Measurements from ENCODE around the gene RPP38.

Gene RPP38, protein sequence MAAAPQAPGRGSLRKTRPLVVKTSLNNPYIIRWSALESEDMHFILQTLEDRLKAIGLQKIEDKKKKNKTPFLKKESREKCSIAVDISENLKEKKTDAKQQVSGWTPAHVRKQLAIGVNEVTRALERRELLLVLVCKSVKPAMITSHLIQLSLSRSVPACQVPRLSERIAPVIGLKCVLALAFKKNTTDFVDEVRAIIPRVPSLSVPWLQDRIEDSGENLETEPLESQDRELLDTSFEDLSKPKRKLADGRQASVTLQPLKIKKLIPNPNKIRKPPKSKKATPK

DNA sequence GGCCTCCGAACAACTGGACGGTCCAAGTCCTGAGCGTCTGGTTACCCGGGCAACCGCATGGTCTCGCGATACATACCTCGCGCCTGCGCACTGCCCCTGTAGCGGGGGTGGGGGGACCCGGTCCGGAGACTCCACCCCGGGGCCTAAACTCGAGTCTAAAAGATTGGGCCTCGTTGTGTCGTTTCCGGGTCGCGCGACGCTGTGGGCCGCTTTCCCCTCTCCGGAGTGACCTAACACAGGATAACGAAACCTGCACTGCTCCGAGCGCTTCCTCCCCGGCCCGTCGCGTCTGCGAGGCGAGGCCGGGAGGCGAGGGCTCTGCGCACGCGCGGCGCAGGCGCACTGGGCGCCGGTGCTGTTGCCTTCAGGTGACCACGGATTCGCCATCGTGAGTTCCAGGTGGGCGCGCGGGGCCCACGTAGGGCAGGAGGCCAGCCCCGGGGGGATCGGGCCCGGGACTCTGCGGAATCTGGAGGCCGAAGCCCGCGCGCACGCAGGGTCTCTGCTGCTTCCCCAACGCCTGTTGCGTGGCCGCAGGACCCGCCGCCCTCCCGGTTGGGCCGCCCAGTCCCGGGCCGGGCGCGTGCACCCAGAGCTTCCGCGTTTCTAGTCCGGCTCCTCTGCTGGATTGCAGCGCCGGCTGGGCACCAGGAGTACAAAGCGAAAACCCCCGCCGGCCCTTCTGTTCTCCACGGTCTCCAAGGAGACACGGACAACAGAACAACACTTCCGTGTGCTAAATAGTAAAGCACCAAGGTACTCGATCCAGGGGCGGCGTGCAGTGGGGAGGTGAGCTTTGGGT lies at the start of gene RPP38:
TSS of gene RPP38 (plus strand) at position 345 of the 802 bp plus-strand sequence. CDS start 5,960 bp downstream, outside the sequence.
- DNase-seq: peak; percentile 94

DNA sequence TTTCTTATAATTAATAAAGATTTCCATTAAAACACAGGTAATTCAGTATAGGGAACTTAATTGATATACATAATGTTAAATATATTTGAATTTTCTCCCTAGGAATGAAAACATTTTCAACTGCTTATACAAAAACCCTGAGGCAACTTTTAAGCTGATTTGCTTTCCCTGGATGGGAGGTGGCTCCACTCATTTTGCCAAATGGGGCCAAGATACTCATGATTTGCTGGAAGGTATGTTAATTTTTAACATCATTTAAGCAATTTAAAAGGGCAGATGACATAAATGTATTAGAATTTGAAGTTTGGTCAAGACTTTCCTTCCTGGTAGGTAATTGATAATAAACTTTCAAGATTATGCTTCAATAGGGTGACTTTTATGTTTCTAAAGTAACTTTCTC lies 47.6 kb upstream of the RPP38 start:
- DNase-seq: no peak

DNA sequence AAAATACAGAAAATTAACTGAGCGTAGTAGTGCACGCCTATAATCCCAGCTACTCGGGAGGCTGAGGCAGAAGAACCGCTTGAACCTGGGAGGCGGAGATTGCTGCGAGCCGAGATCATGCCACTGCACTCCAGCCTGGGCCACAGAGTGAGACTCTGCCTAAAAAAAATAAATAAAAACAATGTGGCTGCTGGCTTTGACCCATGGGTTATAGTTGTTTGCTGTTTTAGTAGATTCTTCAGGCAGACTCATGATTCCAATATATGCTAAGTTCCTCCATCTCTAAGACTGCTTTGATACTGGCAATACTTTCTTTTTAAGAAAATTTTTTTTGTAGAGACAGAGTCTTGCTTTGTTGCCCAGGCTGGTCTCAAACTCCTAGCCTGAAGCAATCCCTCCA lies 45.0 kb upstream of the RPP38 start:
- DNase-seq: no peak

DNA sequence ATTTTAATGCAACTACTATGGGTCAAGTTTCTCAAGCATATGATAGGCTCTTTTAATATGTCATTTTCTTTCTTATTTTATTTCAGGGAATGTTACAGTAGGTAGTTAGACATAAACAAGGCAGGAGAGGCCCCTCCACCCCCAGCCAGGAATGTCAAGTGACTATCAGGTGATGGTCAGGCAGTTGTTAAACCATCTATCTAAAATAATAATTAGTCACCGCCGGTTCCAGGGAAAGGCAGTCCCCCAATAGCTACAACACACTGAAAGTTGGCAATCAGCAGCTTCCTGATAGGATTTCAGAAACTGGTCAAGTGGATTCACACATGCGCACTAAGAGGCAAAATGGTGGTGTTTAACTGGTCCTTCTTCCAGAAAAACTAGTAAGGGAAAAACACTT lies 44.1 kb upstream of the RPP38 start:
- DNase-seq: no peak

DNA sequence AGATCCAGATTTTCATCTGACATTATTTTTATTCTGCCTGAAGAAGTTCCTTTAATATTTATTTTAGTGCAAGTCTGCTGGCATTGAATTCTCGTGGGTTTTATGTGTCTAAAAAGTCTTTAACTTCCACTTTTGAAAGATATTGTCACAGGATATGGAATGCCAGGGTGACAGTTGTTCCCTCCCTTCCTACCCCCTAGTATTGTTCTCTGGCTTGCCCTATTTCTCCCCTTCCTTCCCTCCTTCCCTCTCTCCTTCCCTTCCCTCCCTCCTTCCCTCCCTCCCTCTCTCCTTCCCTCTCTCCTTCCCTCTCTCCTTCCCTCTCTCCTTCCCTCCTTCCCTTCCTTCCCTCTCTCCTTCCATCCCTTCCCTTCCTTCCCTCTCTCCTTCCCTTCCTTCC lies 38.5 kb upstream of the RPP38 start:
- no peak for DNase-seq

DNA sequence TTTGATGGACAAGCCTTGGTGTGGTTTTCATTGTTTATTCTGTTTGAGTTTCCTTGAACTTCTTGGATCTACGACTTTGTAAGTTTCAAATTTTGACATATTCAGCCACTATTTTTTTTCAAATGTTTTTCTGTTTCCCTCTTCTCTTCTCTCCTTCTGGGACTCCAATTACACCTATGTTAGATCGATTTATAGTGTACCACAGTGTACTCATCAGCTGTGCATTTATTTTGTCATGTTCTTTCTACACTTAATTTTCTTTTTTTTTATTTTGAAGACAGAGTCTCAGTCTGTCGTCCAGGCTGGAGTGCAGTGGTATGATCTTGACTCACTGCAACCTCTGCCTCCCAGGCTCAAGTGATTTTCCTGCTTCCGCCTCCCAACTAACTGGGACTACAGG lies 37.2 kb upstream of the RPP38 start:
- DNase-seq: no peak

DNA sequence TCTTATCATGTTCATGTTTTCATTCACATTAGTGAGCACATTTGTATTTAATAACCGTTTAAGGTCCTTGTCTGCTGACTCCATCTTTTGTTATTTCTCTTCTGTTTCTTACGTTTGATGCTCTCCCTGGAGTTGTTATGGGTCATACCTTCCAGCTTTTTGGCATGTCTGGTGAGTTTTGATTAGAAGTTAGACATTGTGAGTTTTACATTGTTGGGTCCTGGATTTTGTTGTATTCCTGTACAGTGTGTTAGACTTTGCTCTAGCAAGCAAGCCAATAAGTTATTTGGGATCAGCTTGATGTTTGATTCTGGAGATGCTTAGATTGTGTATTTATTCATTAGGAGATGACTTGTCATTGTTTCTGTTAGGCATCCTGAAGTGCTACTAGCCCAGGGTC lies 36.5 kb upstream of the RPP38 start:
- DNase-seq: no peak

DNA sequence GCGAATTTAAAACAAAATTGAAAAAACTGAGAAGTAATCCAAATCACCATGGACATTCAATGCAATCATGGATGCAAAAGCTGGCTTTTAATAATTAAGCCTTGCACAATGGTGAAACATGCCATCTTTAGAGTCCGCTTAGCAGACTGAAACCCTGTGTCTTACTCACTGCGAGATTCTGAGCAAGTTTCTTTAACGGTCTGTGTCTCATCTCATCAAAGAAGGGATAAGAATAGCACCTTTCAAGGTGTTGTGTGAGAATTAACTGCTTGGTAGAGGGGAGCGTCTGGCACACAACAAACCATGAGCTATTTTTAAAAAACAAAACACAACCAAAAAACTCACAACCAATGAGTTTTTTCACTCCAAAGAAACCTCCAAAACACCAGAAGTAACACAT lies 30.0 kb upstream of the RPP38 start:
- no peak for DNase-seq

DNA sequence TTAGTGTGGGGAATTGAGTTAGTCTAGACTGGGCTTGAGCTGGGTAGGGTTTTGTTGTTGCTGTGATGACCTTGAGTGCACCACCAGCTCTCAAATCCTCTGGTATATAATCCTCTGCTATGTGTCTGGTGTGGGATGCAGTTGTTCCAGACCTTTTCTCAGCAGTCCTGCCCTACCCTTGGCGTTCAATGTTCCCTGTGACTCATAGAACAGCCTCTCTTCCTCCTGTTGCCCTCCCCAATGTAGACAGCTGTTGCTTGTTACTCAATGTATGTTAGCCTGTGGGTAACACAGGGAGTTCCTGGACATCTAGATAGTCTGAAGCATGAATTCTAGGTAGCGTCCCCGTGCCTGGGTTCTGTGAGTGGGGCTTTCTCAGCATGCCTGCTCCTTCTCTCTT lies 28.4 kb upstream of the RPP38 start:
- no peak for DNase-seq

DNA sequence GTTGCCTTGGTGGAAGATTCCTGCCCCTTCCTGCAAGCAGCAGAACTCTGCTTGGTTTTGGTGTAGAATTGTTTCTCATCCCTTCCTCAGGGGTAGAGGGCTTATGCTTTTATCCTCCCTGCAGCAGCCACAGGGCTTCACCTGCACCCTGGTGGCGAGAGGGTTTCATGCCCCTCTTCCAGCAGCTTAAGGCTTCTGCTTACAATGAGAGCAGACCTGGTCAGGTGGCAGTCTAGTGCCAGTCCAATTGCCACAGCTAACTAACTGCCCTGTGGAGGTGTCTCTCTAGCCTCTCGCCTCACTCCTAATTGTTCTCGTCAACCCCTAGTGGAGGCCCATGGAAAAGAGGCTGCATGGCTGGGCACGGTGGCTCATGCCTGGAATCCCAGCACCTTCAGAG lies 27.9 kb upstream of the RPP38 start:
- no peak for DNase-seq

DNA sequence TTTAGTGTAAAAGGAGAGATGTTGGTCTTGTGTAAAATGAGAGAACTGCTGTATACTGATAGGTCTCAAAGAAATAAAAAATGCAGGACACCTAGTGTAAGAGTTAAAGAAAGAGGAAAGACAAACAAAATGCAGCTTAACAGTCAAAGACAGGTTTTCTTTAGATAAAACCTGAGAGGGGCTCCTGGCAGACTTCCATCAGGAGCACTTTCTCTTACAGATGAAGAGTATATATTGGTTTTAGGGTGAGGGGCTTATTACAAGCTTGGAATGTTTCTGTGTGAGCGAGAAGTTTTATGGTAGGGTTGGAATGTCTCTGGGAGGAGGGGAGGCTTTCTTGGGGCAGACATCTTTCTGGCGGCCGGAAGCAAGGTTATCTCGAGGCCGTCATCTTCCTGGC lies 24.8 kb upstream of the RPP38 start:
- DNase-seq: no peak

DNA sequence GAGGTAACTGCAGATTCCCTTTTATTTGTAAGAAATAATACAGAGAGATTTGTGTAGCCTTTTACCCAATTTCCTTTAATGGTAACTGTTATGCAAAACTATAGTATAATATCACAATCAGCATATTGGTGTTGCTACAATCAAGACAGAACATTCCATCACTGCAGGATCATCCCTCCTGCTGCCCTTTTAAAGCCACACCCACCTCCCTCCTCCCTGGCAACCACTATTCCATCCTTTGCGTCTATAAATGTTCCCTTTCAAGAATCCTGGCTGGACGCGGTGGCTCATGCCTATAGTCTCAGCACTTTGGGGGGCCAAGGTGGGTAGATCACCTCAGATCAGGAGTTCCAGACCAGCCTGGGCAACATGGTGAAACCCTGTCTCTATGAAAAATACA lies 21.7 kb upstream of the RPP38 start:
- DNase-seq: no peak

DNA sequence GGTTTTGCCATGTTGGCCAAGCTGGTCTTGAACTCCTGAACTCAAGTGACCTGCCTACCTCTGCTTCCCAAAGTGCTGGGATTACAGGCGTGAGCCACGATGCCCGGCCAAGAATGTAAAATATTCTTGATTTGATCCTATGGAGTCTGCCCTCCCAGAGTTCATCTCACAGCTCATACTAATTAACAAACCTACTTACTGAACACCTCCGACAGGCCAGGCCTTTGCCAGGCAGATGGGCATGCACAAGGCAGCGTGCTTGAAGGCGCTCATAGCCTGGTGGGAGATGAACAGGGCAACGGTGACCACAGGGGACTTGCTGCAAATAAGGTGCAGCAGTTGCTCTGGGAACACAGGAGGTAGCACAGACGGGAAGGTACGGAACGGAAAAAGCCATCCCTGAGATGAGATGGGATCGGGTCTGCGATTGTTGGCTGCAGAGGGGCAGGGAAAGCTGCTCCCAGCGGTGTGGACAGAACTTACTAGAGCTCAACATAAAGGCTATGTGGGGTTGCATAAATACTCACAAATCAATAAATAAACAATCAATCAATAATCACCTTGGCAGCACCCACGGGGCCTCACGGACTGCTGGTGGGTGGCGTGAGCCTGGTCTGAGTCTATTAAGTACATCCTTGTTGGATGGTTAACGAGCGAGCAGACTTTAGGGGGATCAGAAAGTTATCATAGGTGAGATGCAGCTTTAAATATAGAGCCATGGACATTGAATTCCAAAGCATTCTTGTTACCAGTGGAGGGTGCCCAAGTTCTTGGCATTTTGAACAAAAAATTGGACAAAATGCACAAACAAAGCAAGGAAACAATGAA lies 13.3 kb upstream of the RPP38 start:
- no peak for DNase-seq

DNA sequence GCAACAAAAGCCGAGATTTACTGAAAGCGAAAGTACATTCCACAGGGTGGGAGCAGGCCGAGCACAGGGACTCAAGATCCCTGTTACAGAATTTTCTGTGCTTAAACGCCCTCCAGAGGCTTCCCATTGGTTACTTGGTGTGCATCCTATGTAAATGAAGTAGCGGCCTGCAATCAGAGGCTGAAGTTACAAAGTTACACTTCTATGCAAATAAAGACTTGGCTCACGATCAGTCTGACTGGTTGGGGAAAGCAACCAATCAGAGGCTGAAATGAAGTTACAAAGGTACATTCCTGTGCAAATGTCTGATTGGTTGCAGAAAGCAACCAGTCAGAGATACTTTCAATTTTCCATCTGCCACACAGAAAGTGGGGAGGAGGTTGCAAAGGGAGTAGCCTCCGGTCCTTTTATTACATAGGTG lies 12.6 kb upstream of the RPP38 start:
- DNase-seq: no peak

DNA sequence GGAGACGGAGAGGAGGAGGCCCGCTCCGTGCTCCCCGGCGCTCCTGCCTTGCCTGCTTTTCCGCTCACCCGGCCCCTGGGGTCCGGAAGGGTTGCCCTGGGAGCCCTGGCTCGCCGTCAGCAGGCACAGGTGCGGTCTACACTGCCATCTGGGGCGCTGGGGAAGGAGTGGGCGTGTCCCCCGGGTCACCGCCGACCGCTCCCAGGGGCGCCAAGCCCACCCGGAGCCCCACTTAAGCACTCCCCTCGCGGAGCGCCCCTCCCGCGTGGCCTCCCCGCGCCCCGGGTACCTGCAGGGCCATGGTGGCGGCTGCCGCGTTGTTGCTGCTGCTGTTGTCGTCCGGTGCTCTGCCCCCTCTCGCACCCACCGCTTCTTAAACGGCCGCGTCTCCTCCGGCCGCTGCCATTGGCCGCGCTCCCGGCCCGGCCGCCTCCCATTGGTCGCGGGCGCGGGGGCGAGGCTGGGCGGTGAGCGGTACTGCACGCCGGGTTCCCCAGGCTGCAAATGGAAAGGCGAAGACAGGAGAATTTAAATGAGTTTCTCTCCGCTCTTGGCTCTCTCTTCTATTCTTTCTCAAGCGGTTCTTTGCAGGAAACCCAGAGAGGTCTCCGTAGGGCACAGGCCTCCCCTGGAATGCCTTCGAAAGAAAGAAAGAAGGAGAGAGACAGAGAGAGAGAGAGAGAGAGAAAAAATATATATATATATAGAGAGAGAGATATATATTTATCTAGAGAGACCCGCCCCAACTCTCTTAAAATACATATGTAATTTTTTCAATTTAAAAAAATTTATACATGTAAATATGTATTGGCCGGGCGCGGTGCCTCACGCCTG lies 8.5 kb upstream of the RPP38 start, which contains the start of gene ACBD7:
TSS of gene ACBD7 (minus strand) at position 349 of the 834 bp plus-strand sequence. CDS start at position 301, 48 bp downstream.
- DNase-seq: peak; percentile 38 to 82

DNA sequence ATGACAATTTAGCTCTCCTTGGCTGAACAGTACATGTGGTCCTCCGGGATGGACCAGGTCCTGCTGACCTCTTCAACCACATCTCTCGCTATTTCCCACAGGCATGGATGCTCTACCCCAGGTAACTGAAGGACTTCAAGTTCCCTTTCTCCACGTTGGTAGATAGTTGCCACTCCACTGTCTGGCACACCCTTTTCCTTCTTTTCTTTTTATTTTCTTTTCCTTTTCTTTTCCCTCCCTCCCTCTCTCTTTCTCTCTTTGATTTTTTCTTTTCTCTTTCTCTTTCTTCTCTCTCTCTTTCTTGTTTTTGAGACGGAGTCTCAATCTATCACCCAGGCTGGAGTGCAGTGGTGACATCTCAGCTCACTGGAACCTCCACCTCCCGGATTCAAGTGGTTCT lies 5.7 kb upstream of the RPP38 start:
- no peak for DNase-seq

DNA sequence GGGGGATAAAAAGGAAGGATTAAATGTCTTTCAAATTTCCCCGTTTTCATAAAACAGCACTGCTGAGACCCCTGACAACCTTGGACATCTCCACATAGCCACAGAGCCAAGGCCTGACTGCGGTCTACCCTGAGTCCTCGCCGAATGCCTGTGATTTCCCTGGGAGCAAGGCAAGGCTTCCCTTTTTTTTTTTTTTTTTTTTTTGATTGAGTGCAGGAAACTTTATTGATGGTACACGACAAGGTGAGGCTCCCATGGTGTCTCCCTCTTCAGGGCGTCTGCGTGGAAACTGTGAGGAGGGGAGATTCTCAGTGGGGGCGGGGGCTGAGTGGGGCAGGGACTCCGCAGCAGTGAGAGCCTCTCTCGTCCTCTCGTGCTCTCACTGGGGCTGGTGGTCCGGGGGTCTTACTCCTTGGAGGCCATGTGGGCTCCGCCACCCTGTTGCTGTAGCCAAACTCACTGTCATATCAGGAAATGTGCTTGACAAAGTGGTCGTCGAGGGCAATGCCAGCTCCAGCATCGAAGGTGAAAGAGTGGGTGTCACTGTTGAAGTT lies 4.2 kb upstream of the RPP38 start:
- no peak for DNase-seq

DNA sequence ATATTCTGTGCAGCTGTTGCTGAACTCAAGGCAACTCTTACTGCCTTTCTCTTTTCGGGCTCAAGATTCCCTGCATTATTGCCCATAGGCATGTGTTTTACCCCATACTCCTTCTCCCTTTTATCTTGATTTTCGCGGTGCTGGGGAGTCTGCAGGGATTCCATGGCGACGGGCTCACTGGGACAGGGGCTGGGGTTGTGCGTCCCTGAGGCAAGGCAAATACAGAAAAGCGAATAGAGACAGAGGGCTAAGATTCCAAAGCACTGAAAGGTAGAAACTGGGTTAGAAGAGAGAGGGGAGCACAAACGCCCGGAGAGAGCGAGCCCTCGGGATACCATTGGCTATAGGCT lies 519 bp upstream of the RPP38 start:
- no peak for DNase-seq

DNA sequence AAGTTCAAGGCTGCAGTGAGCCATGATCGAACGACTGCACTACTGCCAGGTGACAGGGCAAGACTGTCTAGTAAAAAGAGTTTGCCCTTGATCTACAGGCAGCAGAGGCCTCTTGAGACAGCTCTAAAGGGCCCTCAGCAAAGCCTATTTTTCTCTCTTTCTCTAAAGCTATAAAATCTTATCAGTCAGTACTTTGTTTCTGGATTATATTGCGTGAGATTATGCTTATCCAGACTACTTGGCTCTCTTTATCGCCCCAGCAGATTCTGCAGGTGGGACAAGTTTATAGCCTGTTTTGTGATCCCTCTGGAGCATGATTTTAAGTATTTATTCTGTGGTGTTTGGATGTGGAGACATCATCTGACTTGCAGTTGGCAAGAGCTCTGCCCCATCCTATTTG lies 2.7 kb downstream of the RPP38 start:
- DNase-seq: no peak

DNA sequence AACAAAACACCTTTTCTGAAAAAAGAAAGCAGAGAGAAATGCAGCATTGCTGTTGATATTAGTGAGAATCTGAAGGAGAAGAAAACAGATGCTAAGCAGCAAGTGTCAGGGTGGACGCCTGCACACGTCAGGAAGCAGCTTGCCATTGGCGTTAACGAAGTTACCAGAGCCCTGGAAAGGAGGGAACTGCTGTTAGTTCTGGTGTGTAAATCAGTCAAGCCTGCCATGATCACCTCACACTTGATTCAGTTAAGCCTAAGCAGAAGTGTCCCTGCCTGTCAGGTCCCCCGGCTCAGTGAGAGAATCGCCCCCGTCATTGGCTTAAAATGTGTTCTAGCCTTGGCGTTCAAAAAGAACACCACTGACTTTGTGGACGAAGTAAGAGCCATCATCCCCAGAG lies 6.4 kb downstream of the RPP38 start:
- no peak for DNase-seq

DNA sequence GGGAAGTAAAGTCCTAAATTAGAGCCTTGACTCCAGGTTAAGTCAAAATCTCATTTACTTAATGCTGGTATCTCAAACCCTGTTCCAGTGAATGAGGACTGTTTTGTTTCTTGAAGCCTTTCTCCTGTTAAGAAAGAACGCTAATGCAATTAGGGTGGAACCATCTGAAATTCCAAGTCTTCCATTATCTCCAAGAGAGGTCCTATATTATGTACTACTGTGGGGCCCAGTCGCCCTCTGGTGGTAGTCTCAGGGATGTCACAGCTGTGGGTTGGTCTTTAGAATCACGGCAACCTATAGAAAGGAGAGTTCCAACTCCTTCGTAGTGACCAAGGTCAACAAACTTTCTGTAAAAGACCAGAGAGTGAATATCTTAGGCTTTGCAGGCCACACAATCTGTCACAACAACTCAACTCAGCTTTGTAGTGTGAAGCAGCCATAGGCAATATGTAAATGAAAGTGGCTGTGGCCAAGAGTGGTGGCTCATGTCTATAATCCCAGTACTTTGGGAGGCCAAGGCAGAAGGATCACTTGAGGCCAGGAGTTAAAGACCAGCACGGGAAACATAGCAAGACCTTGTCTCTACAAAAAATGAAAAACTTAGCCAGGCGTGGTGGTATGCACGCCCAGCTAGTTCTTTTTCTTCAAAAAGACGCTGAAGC lies 9.3 kb downstream of the RPP38 start:
- peak; percentile 62 to 72 for DNase-seq

DNA sequence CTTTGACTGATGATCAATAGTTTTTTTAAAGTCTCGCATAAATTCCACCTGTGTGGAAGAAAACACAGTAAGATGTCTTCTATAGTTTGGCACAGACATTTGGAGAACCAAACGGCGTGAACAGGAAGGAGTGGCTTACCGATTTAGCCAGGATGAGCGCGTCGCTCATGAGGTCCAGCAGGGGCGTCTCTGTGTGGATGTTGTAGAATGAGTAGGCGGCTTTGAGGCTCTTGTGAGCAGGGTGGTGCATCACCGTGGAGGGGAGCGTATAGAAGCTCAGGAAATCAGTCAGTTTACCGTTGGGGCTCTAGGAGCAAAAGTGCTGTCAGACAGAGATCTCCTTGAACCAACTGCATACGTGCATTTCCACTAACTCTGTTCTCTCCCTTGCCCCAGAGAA lies 15.5 kb downstream of the RPP38 start:
- DNase-seq: no peak
